Small intestine (tissue), 7 donors: ENCODE measurements around the gene PPARGC1A. TPM values are rescaled to one million over a fixed set of nuclear protein-coding genes. Genes with fewer than 3 reads are reported as not detected.

Experiments
- DNase-seq, 2 donors: peaks; one replicate each; pipeline versions ENCODE4 v3.0.0 to v3.0.0-alpha.2; 2013
- FAIRE-seq: peaks from 2 replicates; lab custom pipeline; 2012; peaks lifted over from hg19 to GRCh38; lab: Jason Lieb, UNC
- H3K27ac ChIP-seq, 3 donors: one replicate each; pipeline ENCODE4 v1.5.1; 2013; ENCODE audit warnings: low read length in 2 of 3, mild to moderate bottlenecking in 2 of 3, control low read depth in 1 of 3, inconsistent platforms in 1 of 3, low read depth in 1 of 3, moderate library complexity in 1 of 3
- H3K27me3 ChIP-seq, 3 donors: one replicate each; pipeline ENCODE4 v1.6.1; 2013; ENCODE audit warnings: low read length in 3 of 3, inconsistent platforms in 1 of 3; ENCODE audit not compliant: control insufficient read depth in 3 of 3, insufficient read depth in 3 of 3
- H3K36me3 ChIP-seq, 3 donors: one replicate each; pipeline ENCODE4 v1.6.1; 2013; ENCODE audit warnings: low read length in 3 of 3, inconsistent platforms in 1 of 3, low read depth in 1 of 3, mild to moderate bottlenecking in 1 of 3, moderate library complexity in 1 of 3; ENCODE audit not compliant: control insufficient read depth in 3 of 3, insufficient read depth in 2 of 3
- H3K4me1 ChIP-seq, 3 donors: one replicate each; pipeline ENCODE4 v1.6.1; 2013; ENCODE audit warnings: low read length in 2 of 3, inconsistent platforms in 1 of 3, low read depth in 1 of 3, mild to moderate bottlenecking in 1 of 3, moderate library complexity in 1 of 3; ENCODE audit not compliant: control insufficient read depth in 3 of 3, insufficient read depth in 2 of 3
- H3K4me3 ChIP-seq, 3 donors: one replicate each; pipeline ENCODE4 v1.5.1; 2013; ENCODE audit warnings: low read length in 3 of 3, control low read depth in 1 of 3, inconsistent platforms in 1 of 3, low read depth in 1 of 3, mild to moderate bottlenecking in 1 of 3, moderate library complexity in 1 of 3
- H3K9me3 ChIP-seq, 2 donors: one replicate each; pipeline ENCODE4 v1.6.1; 2013; ENCODE audit warnings: low read depth in 1 of 2, low read length in 1 of 2; ENCODE audit not compliant: control insufficient read depth in 2 of 2, insufficient read depth in 1 of 2
- WGBS, 3 donors: extraction: QIAGEN DNeasy Blood & Tissue Kit; methylation state at CpG; one replicate each; pipeline ENCODE4 v1.1.7; 2013; 5-methylcytosine and 5-hydroxymethylcytosine counted together
- polyA plus RNA-seq, 4 donors: library from polyadenylated mRNA; stranded (reverse) in 3 of 4; unstranded in 1 of 4; fragments of 200-250 nt in 3 of 4; fragments of 120-200 nt in 1 of 4; gene quantifications; one replicate each; pipeline versions ENCODE4 v1.2.1 to v1.2.3, GENCODE V29; 2013
- donor health status: healthy with polysubstance abuse.
- donor health status: control.
- donor health status: control.
- donor health status: Bipolar disorder and iron deficiency.
- donor health status: healthy.

The PPARGC1A gene
- polyA plus RNA-seq, 4 donors: 2.6 to 8.1 (median 5.1) TPM

DNA sequence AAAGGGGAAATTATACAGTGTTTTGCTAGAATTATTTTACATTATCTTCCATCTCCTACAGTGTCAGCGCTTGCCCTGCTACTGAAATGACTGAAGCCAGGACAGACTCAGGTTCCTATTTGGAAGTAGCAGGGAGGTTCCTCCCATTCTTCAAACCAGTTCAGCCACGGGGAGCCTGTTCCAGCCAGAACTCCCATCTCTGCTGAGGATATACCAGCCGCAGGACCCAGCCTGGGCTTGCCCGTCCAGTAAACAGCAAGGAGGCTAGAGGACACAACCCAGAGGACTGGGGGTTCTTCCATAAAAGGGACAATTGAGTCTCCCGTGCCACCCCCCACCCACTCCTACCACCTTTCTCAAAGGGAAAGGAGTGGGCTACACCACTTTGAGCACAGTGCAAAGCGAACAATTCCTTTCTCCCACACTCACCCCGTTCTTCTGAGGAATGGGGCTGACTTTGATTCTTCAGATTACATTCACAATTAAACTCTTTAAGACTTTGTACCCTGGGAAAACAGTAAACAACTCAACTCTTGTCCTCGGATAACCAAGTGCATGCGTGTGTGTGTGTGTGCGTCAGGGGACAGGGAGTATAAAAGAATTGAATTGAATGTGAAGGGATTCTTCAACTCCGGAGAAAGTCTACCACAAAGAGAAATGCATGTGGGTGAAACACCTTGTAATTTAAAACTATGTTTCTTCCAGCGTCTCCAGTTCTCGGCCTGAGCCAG is 31.0 kb upstream of the PPARGC1A start:
- FAIRE-seq (no peak), DNase-seq (peak; percentile 16 to 88)
- Histone ChIP-seq H3K36me3 (no peaks in the 10 kb centered on the region), H3K4me1 (peaks cover 2 to 9% (median 7%) of the 10 kb centered on the region in 3 donors), H3K4me3 (peak overlapping the region in 1 of 3 donors; percentile 44), H3K27ac (peak overlapping the region in 1 of 3 donors; percentile 82), H3K9me3 (no peaks in the 10 kb centered on the region), H3K27me3 (no peaks in the 10 kb centered on the region)
- WGBS, 3 donors: 18 to 69% (median 32%) methylated on average over 13 of the region's 13 CpGs

DNA sequence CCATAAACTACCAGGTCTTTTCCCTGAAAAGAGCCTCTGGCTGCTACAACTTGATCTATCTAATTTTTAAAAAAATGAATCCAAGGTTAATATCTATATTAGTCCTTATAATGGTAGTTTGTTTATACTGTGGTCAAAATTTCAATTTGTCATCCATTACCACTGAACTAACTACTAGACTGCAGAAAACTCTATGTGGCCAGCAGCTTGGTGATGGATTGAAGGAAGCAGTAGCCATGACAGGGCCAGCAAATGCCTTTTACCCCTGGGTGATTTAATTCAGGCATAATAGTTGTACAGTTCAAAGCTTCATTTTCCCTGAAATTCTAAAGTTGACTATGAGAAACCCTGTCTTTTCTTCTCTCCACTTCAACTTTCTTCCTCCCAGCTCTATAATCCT is 30.4 kb upstream of the PPARGC1A start:
- Histone ChIP-seq H3K36me3 (no peaks in the 10 kb centered on the region), H3K27me3 (no peaks in the 10 kb centered on the region), H3K27ac (peak overlapping the region in 1 of 3 donors; percentile 45), H3K4me1 (peaks cover 2 to 9% (median 7%) of the 10 kb centered on the region in 3 donors), H3K4me3 (peak overlapping the region in 1 of 3 donors; percentile 22), H3K9me3 (no peaks in the 10 kb centered on the region)
- FAIRE-seq: no peak
- DNase-seq: no peak

GRCh38 chr4:23916282-23916681 is 26.4 kb upstream of the PPARGC1A start:
- no peak for FAIRE-seq

GRCh38 chr4:23915459-23916132 is 25.7 kb upstream of the PPARGC1A start:
- FAIRE-seq: no peak
- H3K4me1 ChIP-seq: peaks cover 0 to 2% (median under 1%) of the 10 kb centered on the region in 3 donors

More at GRCh38 chr4:23916282-23916681, 26.4 kb upstream of the PPARGC1A start:
- H3K36me3 ChIP-seq: no peaks in the 10 kb centered on the region
- WGBS, 3 donors: 71 to 79% (median 73%) methylated on average over 2 of the region's 2 CpGs
- no peak overlapping the region for H3K27ac ChIP-seq
- H3K9me3 ChIP-seq: no peaks in the 10 kb centered on the region
- peaks cover 0 to 4% (median 2%) of the 10 kb centered on the region in 3 donors for H3K4me1 ChIP-seq
- no peak for DNase-seq
- no peaks in the 10 kb centered on the region for H3K27me3 ChIP-seq
- no peak overlapping the region for H3K4me3 ChIP-seq

GRCh38 chr4:23911675-23912455 is 22.0 kb upstream of the PPARGC1A start:
- Histone ChIP-seq H3K27me3 (no peaks in the 10 kb centered on the region), H3K27ac (no peak overlapping the region), H3K4me1 (no peaks in the 10 kb centered on the region), H3K36me3 (no peaks in the 10 kb centered on the region), H3K4me3 (no peak overlapping the region), H3K9me3 (no peaks in the 10 kb centered on the region)
- 75 to 96% (median 87%) methylated on average over 2 of the region's 2 CpGs for WGBS, 3 donors
- DNase-seq (no peak), FAIRE-seq (no peak)

More at GRCh38 chr4:23915459-23916132, 25.7 kb upstream of the PPARGC1A start:
- 77 to 90% (median 83%) methylated on average over 2 of the region's 2 CpGs for WGBS, 3 donors
- DNase-seq: no peak
- no peak overlapping the region for H3K4me3 ChIP-seq
- H3K9me3 ChIP-seq: no peaks in the 10 kb centered on the region
- H3K27me3 ChIP-seq: no peaks in the 10 kb centered on the region
- H3K36me3 ChIP-seq: no peaks in the 10 kb centered on the region
- no peak overlapping the region for H3K27ac ChIP-seq

DNA sequence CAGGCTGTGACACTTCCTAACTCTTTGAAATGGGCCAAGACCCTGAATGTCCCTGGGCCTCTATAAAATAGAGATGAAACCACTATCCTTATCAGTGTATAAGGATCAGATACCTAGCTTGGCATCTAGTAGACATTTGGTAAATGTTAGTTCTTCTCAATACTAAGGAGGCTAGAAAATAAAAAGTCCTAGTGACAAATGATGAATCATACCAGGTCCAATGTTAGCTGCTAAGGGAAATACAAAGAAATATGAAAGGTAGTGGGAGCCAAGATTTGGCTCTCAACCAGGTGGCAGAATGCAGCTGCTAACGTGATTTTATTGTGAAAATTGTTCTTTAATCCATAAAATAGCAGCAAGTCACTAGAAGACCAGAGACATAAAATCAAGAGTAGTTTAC is 19.8 kb upstream of the PPARGC1A start:
- Histone ChIP-seq H3K4me3 (no peak overlapping the region), H3K9me3 (no peaks in the 10 kb centered on the region), H3K27ac (no peak overlapping the region), H3K27me3 (no peaks in the 10 kb centered on the region), H3K4me1 (no peaks in the 10 kb centered on the region), H3K36me3 (no peaks in the 10 kb centered on the region)
- no peak for FAIRE-seq
- no peak for DNase-seq
- WGBS, 3 donors: 31 to 53% (median 37%) methylated on average over 1 of the region's 1 CpG

DNA sequence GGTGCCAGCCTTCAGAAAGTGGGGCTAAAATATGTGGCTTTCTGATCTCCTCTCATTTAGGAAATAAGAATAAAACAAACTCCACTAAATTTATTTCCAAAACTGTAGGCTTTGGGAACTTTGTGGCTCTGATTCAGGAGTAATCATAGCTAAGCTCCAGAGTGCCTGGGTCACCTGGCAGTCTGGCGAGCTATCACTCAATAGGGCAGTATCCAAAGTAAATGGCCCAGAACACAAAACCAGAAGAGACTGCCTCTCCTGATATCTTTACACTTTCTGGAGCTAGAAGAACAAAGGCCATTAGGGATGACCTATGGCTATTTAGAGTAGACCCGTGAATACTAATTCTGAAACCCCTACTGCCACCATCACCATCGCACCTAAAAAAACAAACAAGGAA is 17.0 kb upstream of the PPARGC1A start:
- FAIRE-seq: no peak
- WGBS, 3 donors: 75 to 87% (median 82%) methylated on average over 3 of the region's 3 CpGs

DNA sequence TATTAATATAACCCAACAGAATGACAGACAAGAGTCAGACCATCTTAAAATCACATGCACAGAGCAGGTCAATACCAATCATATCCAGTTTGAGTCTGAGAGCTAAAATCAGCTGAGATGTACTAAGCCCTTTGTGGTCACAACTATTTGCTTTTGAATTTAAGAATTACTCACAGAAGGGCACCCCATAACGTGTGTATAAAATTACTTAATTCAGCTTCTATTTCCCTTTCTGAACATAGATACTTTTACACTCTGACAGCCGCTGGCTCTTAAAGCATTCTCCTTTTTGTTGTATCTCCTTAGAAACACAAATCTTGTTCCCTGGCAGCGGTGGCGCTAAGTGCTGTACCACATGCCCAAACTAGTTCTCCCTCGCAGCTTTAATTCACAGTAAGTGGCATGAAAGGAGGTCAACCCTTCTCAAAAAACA is 14.8 kb upstream of the PPARGC1A start:
- no peaks in the 10 kb centered on the region for H3K36me3 ChIP-seq
- DNase-seq (no peak), FAIRE-seq (no peak)
- WGBS, 3 donors: 81 to 90% (median 89%) methylated on average over 5 of the region's 5 CpGs
- no peaks in the 10 kb centered on the region for H3K9me3 ChIP-seq
- no peaks in the 10 kb centered on the region for H3K4me1 ChIP-seq
- no peak overlapping the region for H3K27ac ChIP-seq
- H3K27me3 ChIP-seq: no peaks in the 10 kb centered on the region
- no peak overlapping the region for H3K4me3 ChIP-seq

More for the DNA sequence above, 17.0 kb upstream of the PPARGC1A start:
- DNase-seq: no peak
- H3K4me1 ChIP-seq: no peaks in the 10 kb centered on the region
- no peaks in the 10 kb centered on the region for H3K9me3 ChIP-seq
- H3K27ac ChIP-seq: no peak overlapping the region
- no peak overlapping the region for H3K4me3 ChIP-seq
- no peaks in the 10 kb centered on the region for H3K36me3 ChIP-seq
- H3K27me3 ChIP-seq: no peaks in the 10 kb centered on the region
